Stimulated activated CD8-positive, alpha-beta memory T cell treated with anti-CD3 and anti-CD28 coated beads, Interleukin-4, amount 100 ng/mL, for 1 hour (primary cell): ENCODE results near the gene OR2A25.

Experiments
- DNase-seq, 2 donors: peaks; one replicate each; pipeline ENCODE4 v3.0.0-alpha.2; 2020; ENCODE audit warnings: low read depth in 2 of 2, low spot score in 1 of 2

Gene OR2A25

DNA sequence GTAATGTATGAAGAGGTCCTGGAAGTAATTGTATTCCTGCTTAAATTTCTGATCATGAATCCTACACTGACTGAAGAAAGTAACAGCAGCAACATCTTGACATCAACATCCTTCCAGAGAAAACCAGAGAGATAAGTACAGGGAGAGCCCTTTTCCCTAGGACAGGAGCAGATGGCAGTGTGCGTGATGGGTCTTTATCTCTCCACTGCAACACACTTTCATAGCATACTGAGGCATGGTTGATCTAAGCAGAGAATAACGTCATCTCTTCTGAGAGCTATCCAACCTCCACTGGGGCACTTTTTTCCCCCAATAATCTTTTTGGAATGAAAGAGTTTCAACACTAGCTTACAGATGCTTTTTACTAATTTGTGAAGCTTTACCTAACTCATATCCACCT is 342 bp downstream of the OR2A25 start:
- DNase-seq, result no peak

DNA sequence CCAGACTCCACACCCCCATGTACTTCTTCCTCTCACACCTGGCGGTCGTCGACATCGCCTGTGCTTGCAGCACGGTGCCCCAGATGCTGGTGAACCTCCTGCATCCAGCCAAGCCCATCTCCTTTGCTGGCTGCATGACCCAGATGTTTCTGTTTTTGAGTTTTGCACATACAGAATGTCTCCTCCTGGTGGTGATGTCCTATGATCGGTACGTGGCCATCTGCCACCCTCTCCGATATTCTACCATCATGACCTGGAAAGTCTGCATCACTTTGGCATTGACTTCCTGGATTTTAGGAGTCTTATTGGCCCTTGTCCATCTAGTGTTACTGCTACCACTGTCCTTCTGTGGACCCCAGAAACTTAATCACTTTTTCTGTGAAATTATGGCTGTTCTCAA is 4.8 kb downstream of the OR2A25 start:
- no peak for DNase-seq

DNA sequence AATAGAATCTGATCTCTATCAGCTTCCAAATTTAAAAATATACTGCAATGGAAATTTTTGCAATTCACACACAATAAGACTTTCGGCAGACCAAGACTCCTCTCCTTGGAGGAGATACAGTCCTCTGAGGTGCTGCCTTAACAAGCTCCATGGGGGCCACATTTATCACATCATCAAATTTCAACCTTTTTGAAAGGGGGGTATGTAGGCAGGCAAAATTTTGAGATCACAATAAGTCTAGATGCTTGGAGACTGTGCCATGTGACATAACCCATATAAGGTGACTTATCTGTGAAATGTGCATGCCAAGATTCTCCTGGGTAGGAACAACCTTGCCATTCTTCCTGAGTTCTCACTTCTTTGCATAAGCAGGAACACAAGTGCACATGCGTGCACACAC is 16.4 kb downstream of the OR2A25 start, which contains the start of gene OR2A12:
TSS of gene OR2A12 (plus strand) at position 301 of the 400 bp plus-strand sequence. CDS start 8,830 bp downstream, outside the sequence.
- DNase-seq, result no peak

DNA sequence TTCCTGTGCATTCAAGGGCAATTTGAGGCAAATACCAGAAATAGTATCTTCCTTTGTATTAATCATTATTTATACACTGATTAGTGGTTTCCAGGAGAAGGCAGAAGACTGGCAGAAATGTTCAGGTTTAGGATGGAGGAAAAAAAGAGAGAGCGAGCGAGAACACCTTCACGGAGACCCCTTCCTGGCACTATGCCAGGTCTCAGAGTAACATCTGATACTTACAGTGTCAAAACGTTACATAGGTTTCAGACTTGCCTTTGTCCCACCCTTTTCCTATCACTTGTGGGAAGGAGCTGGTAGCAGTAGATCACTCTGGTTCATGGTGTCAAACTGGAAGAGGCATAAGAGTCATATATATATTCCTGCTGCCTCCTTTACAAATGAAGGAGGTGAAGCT is 17.1 kb downstream of the OR2A25 start:
- DNase-seq, result no peak

DNA sequence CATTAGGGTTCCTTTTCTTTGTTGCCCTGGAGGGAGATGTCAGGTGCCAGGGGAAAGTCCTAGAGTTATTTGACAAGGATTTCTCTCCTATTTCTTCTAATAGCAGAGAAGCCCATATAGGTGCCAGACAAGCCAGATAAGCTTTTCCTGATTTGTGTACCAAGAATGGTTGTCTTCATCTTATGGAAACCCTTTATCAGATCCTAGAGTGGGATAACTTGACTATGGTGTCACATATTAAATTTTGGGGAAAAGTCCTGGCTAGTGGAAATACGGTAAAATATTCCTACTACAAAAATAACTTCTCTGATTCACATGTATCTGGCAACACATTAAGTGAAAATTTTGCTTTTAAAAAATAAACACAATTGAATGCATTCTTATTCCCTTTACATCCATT is 17.6 kb downstream of the OR2A25 start:
- no peak for DNase-seq

DNA sequence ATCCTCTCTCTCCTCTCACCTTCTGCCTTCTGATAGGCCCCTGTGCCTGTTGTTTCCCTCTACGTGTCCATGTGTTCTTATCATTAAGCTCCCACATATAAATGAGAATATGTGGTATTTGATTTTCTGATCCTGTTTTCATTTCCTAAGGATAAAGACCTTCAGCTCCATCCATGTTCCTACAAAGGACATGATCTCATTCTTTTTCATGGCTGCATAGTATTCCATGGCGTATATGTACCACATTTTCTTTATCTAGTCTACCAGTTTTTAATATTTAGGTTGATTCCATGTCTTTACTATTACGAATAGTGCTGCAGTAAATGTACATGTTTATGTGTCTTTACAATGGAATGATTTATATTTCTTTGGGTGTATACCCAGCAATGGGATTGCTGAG is 21.1 kb downstream of the OR2A25 start:
- DNase-seq, result no peak

DNA sequence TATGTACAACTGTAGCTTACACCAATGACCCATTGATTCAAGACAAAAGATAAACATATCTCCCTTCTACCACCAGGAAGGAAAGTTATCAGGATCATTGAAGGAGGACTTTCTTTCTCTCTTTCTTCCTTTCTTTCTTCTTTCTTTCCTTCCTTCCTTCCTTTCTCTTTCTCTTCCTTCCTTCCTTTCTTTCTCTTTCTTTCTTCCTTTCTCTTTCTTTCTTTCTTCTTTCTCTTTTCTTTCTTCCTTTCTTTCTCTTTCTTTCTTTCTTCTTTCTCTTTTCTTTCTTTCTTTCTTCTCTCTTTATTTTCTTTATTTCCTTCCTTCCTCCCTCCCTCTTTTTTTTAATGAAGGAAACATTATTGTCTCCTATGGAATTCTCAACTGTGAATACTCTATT is 29.2 kb downstream of the OR2A25 start:
- no peak for DNase-seq

DNA sequence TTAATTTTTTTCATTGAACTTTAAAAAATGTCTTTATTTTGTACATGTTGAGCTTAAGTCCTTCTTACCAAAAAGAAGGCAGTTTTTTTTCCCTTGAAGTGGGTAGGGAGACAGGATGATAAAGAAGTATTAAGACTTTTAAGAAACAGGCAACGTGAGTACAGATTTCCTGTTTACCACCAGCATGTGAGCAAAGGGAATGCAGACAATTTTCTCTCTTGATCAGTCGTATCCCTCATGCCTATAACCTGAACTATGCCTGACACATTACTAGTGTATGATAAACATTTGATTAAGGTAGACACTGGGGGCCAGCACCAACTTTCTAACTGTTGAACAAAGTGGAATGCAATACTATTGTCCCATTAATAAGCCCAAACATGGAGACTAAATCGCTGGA is 31.0 kb downstream of the OR2A25 start:
- DNase-seq, result no peak

DNA sequence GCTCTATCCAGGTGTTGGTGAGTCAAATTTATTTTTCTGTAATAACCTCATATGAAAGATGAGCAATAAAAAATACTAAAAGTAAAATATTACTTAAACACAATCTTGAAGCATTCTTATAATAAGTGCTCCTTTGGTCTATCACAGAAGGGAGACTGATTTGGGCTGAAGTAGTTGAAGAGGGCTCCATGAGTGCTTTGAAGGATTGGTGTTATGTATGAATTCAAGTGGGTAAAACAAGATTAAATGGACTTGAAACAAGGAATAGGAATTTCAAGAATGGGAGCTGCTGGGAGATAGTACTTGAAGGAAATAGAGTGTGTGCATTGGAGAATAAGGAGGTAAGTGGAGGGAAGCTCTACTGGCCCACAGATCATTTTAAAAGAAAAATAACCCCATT is 32.4 kb downstream of the OR2A25 start:
- no peak for DNase-seq

DNA sequence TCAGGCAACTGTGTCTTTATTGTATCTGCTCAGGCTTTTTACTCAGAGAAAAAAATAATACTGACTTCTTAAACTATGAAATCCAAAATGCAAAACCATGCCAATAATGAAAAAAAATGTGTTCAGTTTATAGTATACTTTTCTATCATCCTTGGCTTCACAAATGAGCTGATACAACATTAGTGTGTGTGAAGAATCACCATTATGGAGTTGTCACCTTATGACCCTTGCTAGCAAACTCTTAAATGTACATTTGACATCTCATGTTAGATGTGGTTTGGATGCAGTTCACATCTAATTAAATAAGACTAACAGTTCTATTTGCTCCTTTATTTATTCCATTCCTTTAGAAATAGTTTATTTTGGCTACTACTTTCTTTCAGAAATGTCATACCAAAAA is 35.6 kb downstream of the OR2A25 start:
- no peak for DNase-seq

DNA sequence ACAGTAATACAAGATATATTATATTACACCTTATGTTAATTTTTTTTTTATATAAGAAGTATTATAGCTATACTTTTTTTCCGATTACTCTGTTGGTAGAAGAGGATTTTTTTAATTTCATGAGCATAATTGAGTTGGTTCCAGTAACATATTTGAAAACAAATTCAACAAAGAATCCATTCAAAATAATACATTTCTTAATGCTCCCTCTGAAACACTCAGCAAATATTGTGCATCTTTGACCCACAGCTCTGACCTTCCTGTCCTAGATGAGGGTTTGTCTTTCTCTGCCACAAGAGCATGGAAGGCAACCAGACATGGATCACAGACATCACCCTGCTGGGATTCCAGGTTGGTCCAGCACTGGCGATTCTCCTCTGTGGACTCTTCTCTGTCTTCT is 39.7 kb downstream of the OR2A25 start, which contains the start of gene OR2A2:
TSS of gene OR2A2 (plus strand) at position 301 of the 400 bp plus-strand sequence. CDS start at position 301, 0 bp downstream.
- DNase-seq, result no peak

DNA sequence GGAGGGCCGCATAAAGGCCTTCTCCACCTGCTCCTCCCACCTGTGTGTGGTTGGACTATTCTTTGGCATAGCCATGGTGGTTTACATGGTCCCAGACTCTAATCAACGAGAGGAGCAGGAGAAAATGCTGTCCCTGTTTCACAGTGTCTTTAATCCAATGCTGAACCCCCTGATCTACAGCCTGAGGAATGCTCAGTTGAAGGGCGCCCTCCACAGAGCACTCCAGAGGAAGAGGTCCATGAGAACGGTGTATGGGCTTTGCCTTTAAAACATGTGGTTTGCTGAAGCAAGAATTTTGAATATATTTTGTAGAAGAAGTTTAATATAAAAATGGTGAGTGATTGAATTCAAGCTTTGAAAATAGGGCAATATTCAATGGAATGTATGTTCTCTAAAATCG is 40.7 kb downstream of the OR2A25 start:
- no peak for DNase-seq

DNA sequence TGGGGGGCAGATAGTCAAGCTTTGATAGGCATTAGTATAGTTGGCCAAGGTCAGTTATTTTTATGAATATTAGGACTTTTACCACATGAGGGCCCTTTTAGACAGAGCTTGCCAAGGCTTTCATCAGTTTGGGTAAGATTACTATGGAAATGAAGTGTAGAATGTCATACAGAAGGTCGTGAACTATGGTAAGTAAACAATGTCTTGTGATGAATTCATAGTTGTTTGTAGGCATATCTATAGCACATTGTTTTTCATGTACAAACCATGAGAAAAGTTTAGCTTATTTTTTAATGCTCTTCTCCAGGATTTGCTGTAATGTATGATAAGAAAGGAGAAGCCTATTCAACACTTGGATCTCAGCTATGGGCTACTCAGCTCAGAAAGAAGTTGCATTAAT is 44.0 kb downstream of the OR2A25 start:
- DNase-seq, result no peak

DNA sequence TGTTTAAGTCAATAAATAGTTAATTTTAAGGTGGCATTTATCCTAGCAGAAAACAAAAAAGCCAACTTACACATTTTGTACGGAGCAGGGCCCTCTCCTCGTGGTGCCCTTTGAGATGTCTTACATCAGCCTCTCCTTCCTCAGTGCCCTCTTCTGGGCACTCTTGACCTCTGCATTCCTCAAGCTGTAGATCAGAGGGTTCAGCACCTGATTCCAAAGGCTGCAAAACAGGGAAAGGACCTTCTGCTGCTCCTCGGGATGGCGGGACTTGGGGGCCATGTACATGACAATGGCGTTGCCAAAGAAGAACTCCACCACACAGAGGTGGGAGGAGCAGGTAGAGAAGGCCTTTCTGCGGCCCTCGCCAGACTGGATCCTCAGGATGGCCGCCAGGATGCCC is 48.7 kb downstream of the OR2A25 start:
- DNase-seq, result no peak

DNA sequence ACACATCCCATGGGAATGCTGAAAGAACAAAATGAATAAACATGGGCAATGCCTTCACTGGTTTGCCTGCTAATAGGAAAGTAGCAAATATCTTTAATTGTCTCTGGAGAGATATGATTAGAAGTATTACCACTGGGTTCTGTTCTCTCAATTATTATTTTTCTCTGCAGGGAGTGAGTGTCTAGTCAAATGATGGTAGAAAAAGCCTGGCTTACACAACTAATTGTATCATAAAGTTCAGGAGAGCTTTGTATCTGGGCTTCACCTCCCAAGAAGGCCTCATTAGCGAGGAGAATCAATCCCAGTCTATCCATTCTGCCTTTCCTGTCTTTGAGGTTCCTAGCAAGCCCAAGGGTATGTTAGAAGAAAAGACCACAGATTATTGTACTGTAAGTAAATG is 53.3 kb downstream of the OR2A25 start, which contains the start of gene OR2A14:
TSS of gene OR2A14 (plus strand) at position 301 of the 400 bp plus-strand sequence. CDS start 5,937 bp downstream, outside the sequence.
- DNase-seq, result no peak
